ENCODE results near the gene PPFIA4.

PPFIA4 gene

DNA sequence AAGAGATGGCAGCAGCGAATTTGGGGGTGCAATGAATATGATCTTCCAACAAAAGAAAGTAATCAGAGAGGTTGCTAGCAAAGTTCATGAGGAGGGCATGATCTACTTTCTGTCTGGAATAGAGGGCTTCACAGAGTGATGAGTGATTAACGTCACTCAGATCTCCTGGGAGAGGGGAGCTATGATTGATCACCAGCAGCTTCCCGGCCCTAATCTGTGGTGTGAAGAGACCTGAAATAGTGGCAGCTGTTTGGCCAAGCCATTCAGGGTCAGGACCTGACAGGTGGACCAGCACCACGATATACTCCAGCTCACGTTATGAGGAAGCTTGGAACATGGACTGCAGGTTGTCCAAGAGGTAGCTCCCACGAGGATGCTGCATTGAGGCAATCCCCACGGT lies 39.0 kb upstream of the PPFIA4 start:
- no peaks in the 10 kb centered on the region for H3K27me3 ChIP-seq (ENCODE audit: insufficient read depth, low read depth, severe bottlenecking)

DNA sequence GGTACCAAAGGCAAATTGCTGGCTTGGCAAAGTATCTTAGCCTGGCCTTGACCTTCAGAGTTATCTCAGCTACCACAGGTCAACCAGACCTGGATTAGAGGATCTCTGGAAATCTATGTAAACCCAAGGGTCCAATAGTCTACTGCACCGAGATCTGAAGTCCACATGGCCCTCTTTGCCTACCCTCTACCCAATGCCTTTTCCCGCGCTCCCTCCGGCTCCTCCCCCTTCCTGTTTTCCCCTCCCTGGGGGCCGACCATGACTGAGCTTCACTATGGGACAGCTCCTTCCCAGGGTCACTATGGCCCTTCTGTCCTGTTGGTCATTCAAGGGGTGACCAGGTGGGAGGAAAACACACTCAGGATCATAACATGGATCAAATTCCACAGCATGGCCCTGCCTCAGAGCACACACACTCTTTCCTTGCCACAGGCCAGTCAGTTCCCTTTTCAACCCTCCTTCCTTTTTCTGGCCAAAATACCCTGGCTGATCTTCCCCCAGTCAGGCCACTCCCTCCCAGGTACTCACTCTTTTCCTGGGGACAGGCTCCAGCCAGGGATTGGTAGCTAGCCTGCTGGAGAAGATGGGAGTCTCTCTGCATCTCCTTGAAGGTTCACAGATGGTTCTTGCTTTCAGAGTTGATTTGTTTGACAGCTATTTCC lies 38.2 kb upstream of the PPFIA4 start:
- H3K36me3 ChIP-seq = no peaks in the 10 kb centered on the region
- no peak overlapping the region for H3K27ac ChIP-seq
- no peaks in the 10 kb centered on the region for H3K9me3 ChIP-seq (ENCODE audit: severe bottlenecking)
- H3K27me3 ChIP-seq (ENCODE audit: insufficient read depth, low read depth, severe bottlenecking) = no peaks in the 10 kb centered on the region
- H3K4me3 ChIP-seq (ENCODE audit: low read depth, low read length) = no peak overlapping the region
- no peak for TF ChIP-seq CTCF (IDR thresholded peaks at IDR 0.05; ENCODE audit: low read depth, low read length)
- no peak for DNase-seq

More for the DNA sequence above, 39.0 kb upstream of the PPFIA4 start:
- no peak overlapping the region for H3K4me3 ChIP-seq (ENCODE audit: low read depth, low read length)
- no peaks in the 10 kb centered on the region for H3K36me3 ChIP-seq
- H3K27ac ChIP-seq = no peak overlapping the region
- peak; percentile 82 for DNase-seq
- no peak for TF ChIP-seq CTCF (IDR thresholded peaks at IDR 0.05; ENCODE audit: low read depth, low read length)
- H3K9me3 ChIP-seq (ENCODE audit: severe bottlenecking) = no peaks in the 10 kb centered on the region

GRCh38 chr1:202989879-202990278 lies 36.4 kb upstream of the PPFIA4 start:
- H3K27me3 ChIP-seq (ENCODE audit: insufficient read depth, low read depth, severe bottlenecking) = no peaks in the 10 kb centered on the region
- H3K9me3 ChIP-seq (ENCODE audit: severe bottlenecking) = no peaks in the 10 kb centered on the region
- no peak for TF ChIP-seq CTCF (IDR thresholded peaks at IDR 0.05; ENCODE audit: low read depth, low read length)
- no peak overlapping the region for H3K27ac ChIP-seq
- no peaks in the 10 kb centered on the region for H3K36me3 ChIP-seq
- no peak overlapping the region for H3K4me3 ChIP-seq (ENCODE audit: low read depth, low read length)
- DNase-seq = no peak

GRCh38 chr1:202991112-202991511 lies 35.2 kb upstream of the PPFIA4 start:
- no peak for TF ChIP-seq CTCF (IDR thresholded peaks at IDR 0.05; ENCODE audit: low read depth, low read length)

DNA sequence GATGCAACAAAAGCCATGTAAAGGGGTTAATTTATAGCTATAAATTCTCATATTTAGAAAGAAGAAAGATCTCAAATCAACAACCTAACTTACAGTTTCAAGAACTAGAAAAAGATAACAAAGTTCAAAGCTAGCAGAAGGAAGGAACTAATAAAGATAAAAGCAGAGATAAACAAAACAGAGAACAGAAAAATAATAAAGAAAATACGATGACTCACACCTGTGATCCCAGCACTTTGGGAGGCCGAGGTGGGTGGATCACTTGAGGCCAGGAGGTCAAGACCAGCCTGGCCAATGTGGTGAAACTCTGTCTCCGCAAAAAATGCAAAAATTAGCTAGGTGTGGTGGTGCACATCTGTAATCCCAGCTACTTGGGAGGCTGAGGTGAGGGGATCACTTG lies 31.5 kb upstream of the PPFIA4 start:
- Histone ChIP-seq H3K36me3 (no peaks in the 10 kb centered on the region), H3K27me3 (ENCODE audit: insufficient read depth, low read depth, severe bottlenecking) (no peaks in the 10 kb centered on the region), H3K4me3 (ENCODE audit: low read depth, low read length) (no peak overlapping the region), H3K9me3 (ENCODE audit: severe bottlenecking) (no peaks in the 10 kb centered on the region), H3K27ac (no peak overlapping the region)
- DNase-seq = no peak
- TF ChIP-seq CTCF (IDR thresholded peaks at IDR 0.05; ENCODE audit: low read depth, low read length) = no peak

More at GRCh38 chr1:202991112-202991511, 35.2 kb upstream of the PPFIA4 start:
- H3K27ac ChIP-seq = no peak overlapping the region
- no peaks in the 10 kb centered on the region for H3K27me3 ChIP-seq (ENCODE audit: insufficient read depth, low read depth, severe bottlenecking)
- H3K9me3 ChIP-seq (ENCODE audit: severe bottlenecking) = no peaks in the 10 kb centered on the region
- no peak overlapping the region for H3K4me3 ChIP-seq (ENCODE audit: low read depth, low read length)
- H3K36me3 ChIP-seq = no peaks in the 10 kb centered on the region
- DNase-seq = no peak
